ENCODE measurements around the gene MBOAT2.

Gene MBOAT2

GRCh38 chr2:9010866-9011265, 7.4 kb upstream of the MBOAT2 start:
- no peak for TF ChIP-seq CTCF (IDR thresholded peaks at IDR 0.05)

- TF ChIP-seq CTCF (IDR thresholded peaks at IDR 0.05) = no peak
Measured at GRCh38 chr2:9008951-9009664, 5.6 kb upstream of the MBOAT2 start.

GRCh38 chr2:9006368-9006767, 2.9 kb upstream of the MBOAT2 start:
- no peak for TF ChIP-seq CTCF (IDR thresholded peaks at IDR 0.05)

- no peak for TF ChIP-seq CTCF (IDR thresholded peaks at IDR 0.05)
Measured at GRCh38 chr2:9004338-9005204, 1.1 kb upstream of the MBOAT2 start.

- TF ChIP-seq CTCF (IDR thresholded peaks at IDR 0.05) = no peak
Measured at GRCh38 chr2:9003366-9003615, 193 bp downstream of the MBOAT2 start.

GRCh38 chr2:9002637-9003365, 683 bp downstream of the MBOAT2 start:
- no peak for TF ChIP-seq CTCF (IDR thresholded peaks at IDR 0.05)

GRCh38 chr2:9002313-9002636, 1.2 kb downstream of the MBOAT2 start:
- TF ChIP-seq CTCF (IDR thresholded peaks at IDR 0.05) = no peak

All from LNCAP (cell line).